Loucy (cell line): ENCODE measurements around the gene CD58.
A peak's percentile ranks its signal among the peaks of the same experiment; 100 is the strongest.

Experiments used
- H2AFZ ChIP-seq: fragments of 200-600 bp; sonication (generic); 2 replicates; pipeline ENCODE4 v1.6.0; 2016; ENCODE audit warnings: antibody characterized with exemption, mild to moderate bottlenecking, low read length, moderate library complexity
- H3F3A ChIP-seq: fragments of 200-600 bp; 2 replicates; pipeline ENCODE4 v1.6.0; 2016; ENCODE audit warnings: antibody characterized with exemption, low read depth, mild to moderate bottlenecking
- H3K27me3 ChIP-seq: fragments of 200-600 bp; sonication (generic); 2 replicates; pipeline ENCODE4 v1.6.1; 2014; ENCODE audit warnings: low read length, mild to moderate bottlenecking; ENCODE audit not compliant: insufficient read depth, poor library complexity, severe bottlenecking
- H3K36me3 ChIP-seq: fragments of 200-600 bp; sonication (generic); 2 replicates; pipeline ENCODE4 v1.6.1; 2016; ENCODE audit warnings: low read length; ENCODE audit not compliant: insufficient read depth
- H3K4me1 ChIP-seq: fragments of 200-600 bp; sonication (generic); 2 replicates; pipeline ENCODE4 v1.5.1; 2014; ENCODE audit warnings: low read length, mild to moderate bottlenecking; ENCODE audit not compliant: insufficient read depth, poor library complexity, severe bottlenecking
- H3K4me2 ChIP-seq: fragments of 200-600 bp; sonication (generic); 2 replicates; pipeline ENCODE4 v1.6.0; 2014; ENCODE audit warnings: antibody characterized with exemption, low read length, low read depth, mild to moderate bottlenecking; ENCODE audit not compliant: poor library complexity, severe bottlenecking
- H3K4me3 ChIP-seq: fragments of 200-600 bp; sonication (generic); 2 replicates; pipeline ENCODE4 v1.5.1; 2014; ENCODE audit warnings: low read length, mild to moderate bottlenecking, mixed read lengths; ENCODE audit not compliant: poor library complexity, severe bottlenecking
- H3K79me2 ChIP-seq: fragments of 200-600 bp; sonication (generic); 2 replicates; pipeline ENCODE4 v1.6.1; 2014; ENCODE audit warnings: low read length; ENCODE audit not compliant: insufficient read depth
- H3K9ac ChIP-seq: fragments of 200-600 bp; sonication (generic); 2 replicates; pipeline ENCODE4 v1.6.0; 2014; ENCODE audit warnings: mild to moderate bottlenecking, low read depth, low read length, moderate library complexity; ENCODE audit not compliant: poor library complexity, severe bottlenecking
- H3K9me2 ChIP-seq: fragments of 200-600 bp; sonication (generic); replicated peaks from 2 replicates; pipeline ENCODE4 v1.6.1; 2016; ENCODE audit warnings: low read depth, low read length, mixed read lengths
- H3K9me3 ChIP-seq: fragments of 200-600 bp; sonication (generic); 2 replicates; pipeline ENCODE4 v1.6.1; 2014; ENCODE audit warnings: mild to moderate bottlenecking, antibody characterized with exemption, low read length, low read depth; ENCODE audit not compliant: insufficient read depth
- H4K20me1 ChIP-seq: fragments of 200-600 bp; sonication (generic); 2 replicates; pipeline ENCODE4 v1.6.0; 2014; ENCODE audit warnings: antibody characterized with exemption, low read length, mild to moderate bottlenecking; ENCODE audit not compliant: insufficient read depth, poor library complexity, severe bottlenecking
- EZH2phosphoT487 ChIP-seq: fragments of 200-600 bp; IDR thresholded peaks from 2 replicates; pipeline ENCODE4 v1.6.1; 2018; ENCODE audit warnings: antibody characterized with exemption, mild to moderate bottlenecking, moderate library complexity, borderline replicate concordance
- TF ChIP-seq, protein P1 (sequence below): fragments of 200-600 bp; sonication (generic); conservative IDR thresholded peaks from 2 replicates; pipeline ENCODE4 v1.5.1; 2014; ENCODE audit warnings: mild to moderate bottlenecking, antibody characterized with exemption, low read length

The CD58 gene

DNA sequence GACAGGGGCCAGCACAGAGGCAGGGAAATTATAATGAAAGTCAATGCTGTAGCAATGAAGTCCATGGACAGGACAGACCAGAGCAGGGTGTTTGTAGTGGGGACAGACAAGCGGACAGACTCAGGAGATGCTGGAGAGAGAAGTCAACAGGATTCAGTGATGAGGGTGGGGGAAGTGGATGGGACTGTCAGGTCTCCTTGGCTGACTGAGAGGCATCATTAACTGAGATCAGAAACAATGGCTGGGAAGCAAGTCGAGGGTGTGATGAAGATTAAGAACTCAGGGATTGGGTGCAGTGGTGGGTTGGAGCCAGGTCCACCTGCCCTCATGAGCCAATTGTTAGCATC, 25.5 kb downstream of the CD58 start:
- H3K9me3 ChIP-seq = no peaks in the 10 kb centered on the region
- peak overlapping the region; percentile 15 for H3K9ac ChIP-seq
- no peak for TF ChIP-seq EZH2phosphoT487
- TF ChIP-seq, protein P1, sequence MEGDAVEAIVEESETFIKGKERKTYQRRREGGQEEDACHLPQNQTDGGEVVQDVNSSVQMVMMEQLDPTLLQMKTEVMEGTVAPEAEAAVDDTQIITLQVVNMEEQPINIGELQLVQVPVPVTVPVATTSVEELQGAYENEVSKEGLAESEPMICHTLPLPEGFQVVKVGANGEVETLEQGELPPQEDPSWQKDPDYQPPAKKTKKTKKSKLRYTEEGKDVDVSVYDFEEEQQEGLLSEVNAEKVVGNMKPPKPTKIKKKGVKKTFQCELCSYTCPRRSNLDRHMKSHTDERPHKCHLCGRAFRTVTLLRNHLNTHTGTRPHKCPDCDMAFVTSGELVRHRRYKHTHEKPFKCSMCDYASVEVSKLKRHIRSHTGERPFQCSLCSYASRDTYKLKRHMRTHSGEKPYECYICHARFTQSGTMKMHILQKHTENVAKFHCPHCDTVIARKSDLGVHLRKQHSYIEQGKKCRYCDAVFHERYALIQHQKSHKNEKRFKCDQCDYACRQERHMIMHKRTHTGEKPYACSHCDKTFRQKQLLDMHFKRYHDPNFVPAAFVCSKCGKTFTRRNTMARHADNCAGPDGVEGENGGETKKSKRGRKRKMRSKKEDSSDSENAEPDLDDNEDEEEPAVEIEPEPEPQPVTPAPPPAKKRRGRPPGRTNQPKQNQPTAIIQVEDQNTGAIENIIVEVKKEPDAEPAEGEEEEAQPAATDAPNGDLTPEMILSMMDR = no peak
- H3F3A ChIP-seq = no peaks in the 10 kb centered on the region
- H4K20me1 ChIP-seq = no peaks in the 10 kb centered on the region
- H2AFZ ChIP-seq = no peak overlapping the region
- H3K36me3 ChIP-seq = peaks cover 38% of the 10 kb centered on the region; the same call in 1 of the 2 replicates
- peaks cover 36% of the 10 kb centered on the region for H3K79me2 ChIP-seq
- no peaks in the 10 kb centered on the region for H3K9me2 ChIP-seq
- no peaks in the 10 kb centered on the region for H3K27me3 ChIP-seq
- H3K4me2 ChIP-seq = no peak overlapping the region
- peaks cover 14% of the 10 kb centered on the region for H3K4me1 ChIP-seq
- H3K4me3 ChIP-seq = no peak overlapping the region

DNA sequence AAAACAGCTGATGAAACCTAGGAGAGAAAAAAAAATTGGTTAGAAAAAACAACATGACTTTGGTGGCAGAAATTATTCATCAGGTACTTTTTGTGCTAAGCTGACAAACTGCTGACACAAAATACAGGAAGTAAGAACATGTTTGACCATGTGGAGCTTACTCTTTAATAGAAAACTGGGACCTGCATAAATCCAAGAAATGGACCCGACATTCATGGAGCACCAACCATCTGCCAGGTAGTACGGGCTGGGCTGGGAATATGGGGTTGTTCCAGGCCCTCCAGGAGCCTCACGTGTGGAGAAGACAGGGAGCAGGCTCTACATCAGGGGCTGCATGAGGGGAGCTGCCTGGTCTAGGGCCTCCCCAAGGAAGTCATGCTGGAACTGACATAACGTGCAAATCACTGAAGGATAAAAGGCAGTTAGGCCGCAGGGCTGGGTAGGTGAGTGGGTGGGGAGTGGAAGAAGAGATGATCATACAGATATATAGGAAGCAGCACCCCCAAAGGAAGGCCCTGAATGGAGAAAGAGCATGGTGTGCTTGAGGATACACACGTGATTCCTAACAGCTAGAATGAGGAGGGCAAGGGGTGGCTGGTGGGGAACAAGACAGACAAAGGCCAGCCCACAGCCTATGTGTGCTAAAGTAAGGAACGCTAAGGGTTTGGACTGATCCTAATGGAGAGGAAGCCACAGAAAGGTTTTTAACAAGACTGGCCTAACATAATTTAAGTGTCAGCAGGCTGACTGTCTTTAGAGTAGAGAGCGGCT, 26.1 kb downstream of the CD58 start:
- H3K4me2 ChIP-seq = no peak overlapping the region
- H2AFZ ChIP-seq = no peak overlapping the region
- H3K9ac ChIP-seq = peak overlapping the region; percentile 15
- H3K4me1 ChIP-seq = peaks cover 20% of the 10 kb centered on the region
- no peaks in the 10 kb centered on the region for H3F3A ChIP-seq
- no peaks in the 10 kb centered on the region for H3K9me2 ChIP-seq
- no peaks in the 10 kb centered on the region for H4K20me1 ChIP-seq
- H3K36me3 ChIP-seq = peaks cover 41% of the 10 kb centered on the region
- TF ChIP-seq, protein P1 = no peak
- TF ChIP-seq EZH2phosphoT487 = no peak
- H3K4me3 ChIP-seq = no peak overlapping the region
- peaks cover 31% of the 10 kb centered on the region for H3K79me2 ChIP-seq
- no peaks in the 10 kb centered on the region for H3K27me3 ChIP-seq
- no peaks in the 10 kb centered on the region for H3K9me3 ChIP-seq

DNA sequence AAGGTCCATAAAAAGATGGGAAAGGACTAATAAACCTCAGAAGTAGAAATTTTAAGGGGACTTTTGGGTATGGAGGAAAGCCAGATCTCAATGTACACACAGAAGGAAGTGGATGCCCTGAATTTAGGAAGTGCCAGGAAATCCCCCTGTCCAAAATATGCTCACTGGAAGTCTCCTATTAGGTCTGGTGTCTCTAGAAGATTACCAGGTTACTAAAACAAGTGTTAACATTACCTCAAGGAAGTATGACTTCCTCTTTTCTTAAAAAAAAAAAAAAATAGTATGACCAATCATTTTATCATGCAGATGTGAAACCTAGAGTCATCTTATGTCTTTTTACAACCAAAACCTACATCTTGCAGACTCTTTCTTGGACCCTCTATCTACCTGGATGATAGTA, 30.7 kb downstream of the CD58 start:
- peak overlapping the region; percentile 43 for H3K4me2 ChIP-seq
- no peak overlapping the region for H3K4me3 ChIP-seq
- no peaks in the 10 kb centered on the region for H3K9me3 ChIP-seq
- peaks cover 64% of the 10 kb centered on the region for H3K36me3 ChIP-seq
- no peak overlapping the region for H3K9ac ChIP-seq
- H3F3A ChIP-seq = no peaks in the 10 kb centered on the region
- no peaks in the 10 kb centered on the region for H3K9me2 ChIP-seq
- H3K4me1 ChIP-seq = peaks cover 19% of the 10 kb centered on the region
- H2AFZ ChIP-seq = no peak overlapping the region
- peaks cover 3% of the 10 kb centered on the region for H4K20me1 ChIP-seq
- H3K79me2 ChIP-seq = peaks cover 5% of the 10 kb centered on the region; the same call in 1 of the 2 replicates
- H3K27me3 ChIP-seq = no peaks in the 10 kb centered on the region
- TF ChIP-seq, protein P1 = no peak
- TF ChIP-seq EZH2phosphoT487 = no peak
